Heart left ventricle (tissue), 16 donors: ENCODE results near the gene SYNPO2L. TPM values are rescaled to one million over a fixed set of nuclear protein-coding genes. Genes with fewer than 3 reads are reported as not detected.
A peak's percentile ranks its signal among the peaks of the same experiment; 100 is the strongest.

Experiments
- ATAC-seq, 4 donors: fragments of 200-7000 bp; cut with Tn5 transposase; one replicate each; pipeline ENCODE4 v1.9.1; 2020 to 2022; ENCODE audit warnings: moderate library complexity in 4 of 4, mild to moderate bottlenecking in 3 of 4, moderate number of reproducible peaks in 1 of 4
- DNase-seq, 5 donors: peaks; one replicate each; pipeline ENCODE4 v3.0.0-alpha.2; 2020
- H3K27ac ChIP-seq, 12 donors: fragments of 200-600 bp; sonication (generic) in 4 of 12; one replicate each; pipeline versions ENCODE4 v1.5.0 to v1.8.0; 2016 to 2022; ENCODE audit warnings: mild to moderate bottlenecking in 2 of 12
- H3K27me3 ChIP-seq, 9 donors: fragments of 200-600 bp; sonication (generic) in 2 of 9; one replicate each; pipeline versions ENCODE4 v1.5.1 to v1.8.0; 2016 to 2022; ENCODE audit warnings: mild to moderate bottlenecking in 3 of 9
- H3K36me3 ChIP-seq, 9 donors: fragments of 200-600 bp; sonication (generic) in 2 of 9; one replicate each; pipeline versions ENCODE4 v1.5.0 to v1.8.0; 2018 to 2022; ENCODE audit warnings: mild to moderate bottlenecking in 2 of 9
- H3K4me1 ChIP-seq, 12 donors: fragments of 200-600 bp; sonication (generic) in 4 of 12; one replicate each; pipeline versions ENCODE4 v1.5.0 to v1.8.0; 2016 to 2022; ENCODE audit warnings: mild to moderate bottlenecking in 3 of 12
- H3K4me3 ChIP-seq, 12 donors: fragments of 200-600 bp; sonication (generic) in 4 of 12; one replicate each; pipeline versions ENCODE4 v1.5.0 to v1.8.0; 2017 to 2022; ENCODE audit warnings: mild to moderate bottlenecking in 9 of 12, moderate library complexity in 4 of 12
- H3K9me3 ChIP-seq, 12 donors: fragments of 200-600 bp; sonication (generic) in 4 of 12; one replicate each; pipeline versions ENCODE4 v1.5.0 to v1.8.0; 2016 to 2022; ENCODE audit warnings: mild to moderate bottlenecking in 1 of 12
- POLR2A ChIP-seq, 2 donors: fragments of 450-650 bp; IDR thresholded peaks; one replicate each; pipeline ENCODE4 v1.6.1; 2017; ENCODE audit warnings: antibody characterized with exemption in 2 of 2, mild to moderate bottlenecking in 2 of 2, moderate library complexity in 2 of 2
- WGBS, 4 donors: extraction: QIAGEN DNeasy Blood & Tissue Kit in 2 of 4; methylation state at CpG; one replicate each; pipeline versions ENCODE4 v1.1.5 to v1.1.7; 2013 to 2018; 5-methylcytosine and 5-hydroxymethylcytosine counted together
- intact Hi-C, 10 donors: fragments of 100-400 bp; cut with DNase I; formaldehyde crosslinking; loops; one replicate each; pipeline versions ENCODE4 v1.11.1 to v1.14.2; 2022
- polyA plus RNA-seq, 2 donors: library from polyadenylated mRNA; stranded (reverse); fragments of 200-250 nt; gene quantifications; one replicate each; pipeline ENCODE4 v1.2.3, GENCODE V29; 2013
- total RNA-seq, 9 donors: library from RNA; depleted of rRNA in 2 of 9; stranded (reverse); fragments of >200 nt in 2 of 9; fragmentation: NEBNext Ultra II Directional in 3 of 9; extraction: Animal tissue kit (Norgen Biotek cat#: 25700) in 3 of 9; gene quantifications; one replicate each; pipeline versions ENCODE4 v1.1.0 to v1.2.4, GENCODE V29; 2016 to 2023
- TF ChIP-seq, protein P1 (sequence below), 12 donors: fragments of 200-600 bp; sonication (generic) in 4 of 12; IDR thresholded peaks; one replicate each; pipeline versions ENCODE4 v1.5.0 to v1.8.0; 2018 to 2022; ENCODE audit warnings: antibody characterized with exemption in 12 of 12, mild to moderate bottlenecking in 5 of 12
- donor health status: ischemic (EF 13 %, LVEDD 7.1; RV severe dilation, severe dysfunction).
- donor health status: healthy with polysubstance abuse.
- donor health status: DM: no; HTN: yes; CAD: no.
- donor health status: DM: no; HTN: no; CAD: no.
- donor health status: ischemic (EF 25% LVEDD 6.9; RV normal size, moderate dysfunction).
- donor health status: ischemic (EF 25% LVEDD 5.7; RV mildly dilated, moderate dysfunction).
- donor health status: healthy.
- donor health status: DM: yes; HTN: yes; CAD: no.
- donor health status: ischemic (EF 35%, LVEDD 5.7; RV mildly dilated, moderate dysfunction).
- donor health status: nonischemic (EF 11% LVEDD 7.7; RV severe dilation, severe dysfunction).
- donor health status: DM: yes; HTN: yes; CAD: no.
- donor health status: PGD.
- donor health status: ischemic (EF 29% LVEDD 5.4; RV normal size, mild dysfunction).
- donor health status: nonischemic (EF 23%, LVEDD 6.1; RV moderate dilation, normal function).

Gene SYNPO2L
- total and polyA plus RNA-seq, 11 donors = 77.8 to 649 (median 246) TPM

DNA sequence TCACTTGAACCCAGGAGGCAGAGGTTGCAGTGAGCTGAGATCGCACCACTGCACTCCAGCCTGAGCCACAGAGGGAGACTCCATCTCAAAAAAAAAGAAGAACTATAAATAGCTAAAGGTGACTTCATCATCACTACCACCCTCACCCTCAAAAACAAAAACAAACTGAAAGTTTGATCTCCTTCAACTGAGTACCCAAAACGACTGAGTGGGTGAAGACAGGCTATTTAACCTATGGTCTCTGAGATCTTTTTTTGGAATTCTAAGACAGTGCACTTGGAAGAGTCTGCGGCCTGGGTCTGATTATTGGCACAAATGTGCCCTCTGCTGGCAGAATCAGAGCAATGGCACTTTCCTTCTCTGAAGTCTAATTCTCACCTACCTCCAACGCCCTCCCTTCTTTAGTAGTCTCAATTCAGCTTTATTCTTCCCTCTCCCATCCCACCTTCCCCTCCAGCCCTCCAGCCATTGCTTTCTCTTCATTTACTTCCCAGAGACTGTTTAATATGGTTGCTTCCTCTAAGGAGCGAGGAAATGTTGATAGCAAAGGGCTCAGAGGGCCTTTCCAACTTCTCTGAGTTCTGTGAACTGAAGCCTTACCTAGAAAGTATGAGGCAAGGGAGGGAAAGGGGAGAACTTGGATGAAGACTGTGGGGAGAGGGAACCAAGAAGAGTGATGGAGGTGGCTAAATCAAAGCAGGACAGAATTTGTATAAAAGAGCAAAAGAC, 11.7 kb downstream of the SYNPO2L start:
- Histone ChIP-seq H3K27me3 (no peaks in the 10 kb centered on the region), H3K9me3 (no peaks in the 10 kb centered on the region), H3K4me3 (peak overlapping the region in 2 of 12 donors; percentile 4 to 30), H3K4me1 (peaks cover 3 to 38% (median 23%) of the 10 kb centered on the region in 12 donors), H3K36me3 (no peaks in the 10 kb centered on the region), H3K27ac (peak overlapping the region in 9 of 12 donors; percentile 32 to 99 (median 62))
- ATAC-seq (peak; percentile 12 to 42 (median 26)), DNase-seq (peak in 4 of 5 donors; percentile 43 to 60 (median 47))
- WGBS, 4 donors = 11 to 18% (median 16%) methylated on average over 5 of the region's 5 CpGs
- TF ChIP-seq, protein P1, sequence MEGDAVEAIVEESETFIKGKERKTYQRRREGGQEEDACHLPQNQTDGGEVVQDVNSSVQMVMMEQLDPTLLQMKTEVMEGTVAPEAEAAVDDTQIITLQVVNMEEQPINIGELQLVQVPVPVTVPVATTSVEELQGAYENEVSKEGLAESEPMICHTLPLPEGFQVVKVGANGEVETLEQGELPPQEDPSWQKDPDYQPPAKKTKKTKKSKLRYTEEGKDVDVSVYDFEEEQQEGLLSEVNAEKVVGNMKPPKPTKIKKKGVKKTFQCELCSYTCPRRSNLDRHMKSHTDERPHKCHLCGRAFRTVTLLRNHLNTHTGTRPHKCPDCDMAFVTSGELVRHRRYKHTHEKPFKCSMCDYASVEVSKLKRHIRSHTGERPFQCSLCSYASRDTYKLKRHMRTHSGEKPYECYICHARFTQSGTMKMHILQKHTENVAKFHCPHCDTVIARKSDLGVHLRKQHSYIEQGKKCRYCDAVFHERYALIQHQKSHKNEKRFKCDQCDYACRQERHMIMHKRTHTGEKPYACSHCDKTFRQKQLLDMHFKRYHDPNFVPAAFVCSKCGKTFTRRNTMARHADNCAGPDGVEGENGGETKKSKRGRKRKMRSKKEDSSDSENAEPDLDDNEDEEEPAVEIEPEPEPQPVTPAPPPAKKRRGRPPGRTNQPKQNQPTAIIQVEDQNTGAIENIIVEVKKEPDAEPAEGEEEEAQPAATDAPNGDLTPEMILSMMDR (IDR thresholded peaks at IDR 0.05) = peak; percentile 74 to 91 (median 86)
- TF ChIP-seq POLR2A (IDR thresholded peaks at IDR 0.05) = no peak
- intact Hi-C loops = loop anchor here (1.0 to 10.0 kb wide), 6 partner anchors 52 to 387 kb away; partner anchors contain the start of gene USP54 (in 1 of the 10)

DNA sequence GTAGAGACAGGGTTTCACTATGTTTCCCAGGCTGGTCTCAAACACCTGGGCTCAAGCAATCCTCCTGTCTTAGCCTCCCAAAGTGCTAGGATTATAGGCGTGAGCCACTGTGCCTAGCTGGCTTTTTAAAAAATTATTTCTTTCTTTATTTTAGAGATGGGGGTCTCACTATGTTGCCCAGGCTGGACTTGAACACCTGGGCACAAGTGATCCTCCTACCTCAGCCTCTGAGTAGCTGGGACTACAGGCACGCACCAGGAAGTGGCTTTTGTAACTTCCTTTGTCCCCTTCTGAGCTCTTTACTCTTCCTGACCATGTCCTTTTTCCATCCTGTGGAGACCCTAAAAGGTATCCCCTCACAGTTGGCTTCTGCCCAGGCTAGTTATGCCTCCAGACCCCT, 12.5 kb downstream of the SYNPO2L start:
- TF ChIP-seq, protein P1 (IDR thresholded peaks at IDR 0.05) = no peak
- no peak for TF ChIP-seq POLR2A (IDR thresholded peaks at IDR 0.05)
- intact Hi-C loops = loop anchor here in 3 of 10 donors (1.0 to 10.0 kb wide), 5 partner anchors 51 to 386 kb away; partner anchors contain the start of gene USP54 (in 1 of the 3)
- no peaks in the 10 kb centered on the region for H3K36me3 ChIP-seq
- H3K4me1 ChIP-seq = peaks cover 0 to 32% (median 20%) of the 10 kb centered on the region in 12 donors
- DNase-seq (no peak), ATAC-seq (no peak)
- peak overlapping the region in 1 of 12 donors; percentile 70 for H3K27ac ChIP-seq
- WGBS, 4 donors = 81 to 91% (median 88%) methylated on average over 2 of the region's 2 CpGs
- no peaks in the 10 kb centered on the region for H3K9me3 ChIP-seq
- H3K4me3 ChIP-seq = no peak overlapping the region
- H3K27me3 ChIP-seq = no peaks in the 10 kb centered on the region

DNA sequence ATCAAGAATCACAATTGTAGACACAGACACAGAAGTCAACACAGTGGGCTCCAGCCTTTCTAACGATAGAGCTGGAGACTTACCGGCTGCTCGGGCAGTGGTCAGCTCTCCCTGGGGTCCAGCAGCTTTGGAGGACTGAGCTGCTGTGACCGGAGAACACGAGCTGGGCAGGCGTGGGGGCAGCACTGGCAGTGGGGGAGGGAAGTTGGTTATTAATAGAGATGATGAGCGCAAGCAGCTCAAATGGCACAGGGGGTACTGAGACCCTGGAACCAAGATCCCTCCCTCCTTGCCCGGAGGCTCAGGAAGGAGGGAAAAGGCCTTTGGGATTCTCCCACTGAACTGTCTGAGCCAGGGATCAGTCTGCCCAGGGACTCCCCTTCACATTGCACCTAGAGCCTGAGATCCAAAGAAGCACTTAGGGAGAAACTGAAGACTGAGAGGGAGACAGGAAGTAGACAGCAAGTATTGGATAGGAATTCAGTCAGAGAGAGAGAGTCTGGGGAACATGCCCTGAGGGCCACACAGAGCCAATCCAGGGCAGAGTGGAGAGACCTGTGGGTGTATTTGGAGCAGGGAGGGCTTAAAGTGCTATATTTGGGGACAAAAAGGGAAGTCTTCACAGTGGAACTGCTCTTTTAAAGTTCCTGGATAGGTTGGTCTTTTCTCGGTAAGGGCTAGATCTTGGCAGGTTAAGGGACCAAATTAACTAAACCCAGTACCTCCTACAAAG, 14.3 kb downstream of the SYNPO2L start, which contains the start of gene MYOZ1:
Gene MYOZ1 (minus strand): TSS at position 147 of the 733 bp plus-strand sequence. CDS start 1,457 bp downstream, outside the sequence.
- DNase-seq (no peak), ATAC-seq (no peak)
- Histone ChIP-seq H3K9me3 (no peaks in the 10 kb centered on the region), H3K27ac (peak within 1 kb of the TSS in 2 of 12 donors; percentile 37 to 60), H3K27me3 (no peaks in the 10 kb centered on the region), H3K4me3 (peak within 1 kb of the TSS in 3 of 12 donors; percentile 4 to 15 (median 7)), H3K4me1 (peaks cover 0 to 15% (median 7%) of the 10 kb centered on the region in 12 donors), H3K36me3 (no peaks in the 10 kb centered on the region)
- intact Hi-C loops = loop anchor here in 3 of 10 donors (5.0 to 10.0 kb wide), 4 partner anchors 49 to 384 kb away; partner anchors contain the start of gene USP54 (in 1 of the 3)
- 49 to 70% (median 64%) methylated on average over 9 of the region's 9 CpGs for WGBS, 4 donors
- TF ChIP-seq POLR2A (IDR thresholded peaks at IDR 0.05) = no peak
- TF ChIP-seq, protein P1 (IDR thresholded peaks at IDR 0.05) = no peak

DNA sequence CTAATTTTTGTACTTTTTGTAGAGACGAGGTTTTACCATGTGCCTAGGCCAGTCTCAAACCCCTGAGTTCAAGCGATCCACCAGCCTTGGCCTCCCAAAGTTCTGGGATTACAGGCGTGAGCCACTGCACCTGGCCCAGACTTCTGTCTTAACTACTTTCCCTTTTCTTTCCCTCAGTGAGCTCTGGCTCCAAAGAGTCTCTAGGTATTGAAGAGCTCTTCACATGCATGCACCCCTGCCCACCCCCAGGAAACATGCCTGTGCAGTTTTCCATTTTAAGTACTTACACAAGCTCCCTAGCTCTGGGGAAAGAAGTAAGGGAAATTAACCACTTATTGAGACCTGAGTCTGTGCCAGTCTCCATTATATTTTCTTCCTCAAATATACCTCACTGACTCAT, 16.5 kb downstream of the SYNPO2L start:
- Histone ChIP-seq H3K27ac (no peak overlapping the region), H3K36me3 (no peaks in the 10 kb centered on the region), H3K4me3 (no peak overlapping the region), H3K27me3 (no peaks in the 10 kb centered on the region), H3K4me1 (peaks cover 0 to 13% (median 2%) of the 10 kb centered on the region in 12 donors), H3K9me3 (no peaks in the 10 kb centered on the region)
- TF ChIP-seq POLR2A (IDR thresholded peaks at IDR 0.05) = no peak
- TF ChIP-seq, protein P1 (IDR thresholded peaks at IDR 0.05) = no peak
- ATAC-seq (no peak), DNase-seq (no peak)
- intact Hi-C loops = no loop called here
- WGBS, 4 donors = 86 to 98% (median 95%) methylated on average over 3 of the region's 3 CpGs
